Tibial nerve (tissue), 4 donors: Measurements from ENCODE around the gene RB1.

Experiments
- EP300 ChIP-seq, 2 donors: sonication (generic); formaldehyde crosslinking; IDR thresholded peaks; one replicate each; pipeline ENCODE4 v1.6.1; 2017; ENCODE audit warnings: antibody characterized with exemption in 2 of 2, mild to moderate bottlenecking in 1 of 2
- POLR2A ChIP-seq, 2 donors: fragments of 450-650 bp; IDR thresholded peaks; one replicate each; pipeline ENCODE4 v1.6.1; 2017; ENCODE audit warnings: antibody characterized with exemption in 2 of 2, mild to moderate bottlenecking in 2 of 2, moderate library complexity in 2 of 2
- TF ChIP-seq, protein P1 (sequence below), 5 experiments: fragments of 200-600 bp in 3 of 5; fragments of 450-650 bp in 2 of 5; sonication (generic) in 3 of 5; IDR thresholded peaks; one replicate each; pipeline ENCODE4 v1.5.1; 2016 to 2019; ENCODE audit warnings: antibody characterized with exemption in 5 of 5, mild to moderate bottlenecking in 3 of 5, moderate library complexity in 2 of 5

DNA sequence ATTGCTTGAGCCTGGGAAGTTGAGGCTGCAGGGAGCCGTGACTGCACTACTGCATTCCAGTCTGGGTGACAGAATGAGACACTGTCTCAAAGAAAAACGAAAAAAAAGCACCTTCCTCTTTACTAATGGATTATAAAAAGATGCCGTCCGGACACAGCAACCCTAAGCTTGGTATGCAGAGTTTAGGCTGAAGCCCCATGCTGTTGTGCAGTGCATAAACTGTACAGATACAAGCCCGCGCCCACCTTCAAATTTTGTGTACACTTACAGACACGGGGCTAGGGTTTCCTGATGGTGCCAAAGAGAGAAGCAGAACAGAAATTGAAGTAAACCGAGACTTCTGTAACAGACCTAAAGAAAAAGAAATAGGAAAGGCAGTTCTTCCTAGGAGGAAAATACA lies 100.4 kb downstream of the RB1 start:
- TF ChIP-seq, protein P1, sequence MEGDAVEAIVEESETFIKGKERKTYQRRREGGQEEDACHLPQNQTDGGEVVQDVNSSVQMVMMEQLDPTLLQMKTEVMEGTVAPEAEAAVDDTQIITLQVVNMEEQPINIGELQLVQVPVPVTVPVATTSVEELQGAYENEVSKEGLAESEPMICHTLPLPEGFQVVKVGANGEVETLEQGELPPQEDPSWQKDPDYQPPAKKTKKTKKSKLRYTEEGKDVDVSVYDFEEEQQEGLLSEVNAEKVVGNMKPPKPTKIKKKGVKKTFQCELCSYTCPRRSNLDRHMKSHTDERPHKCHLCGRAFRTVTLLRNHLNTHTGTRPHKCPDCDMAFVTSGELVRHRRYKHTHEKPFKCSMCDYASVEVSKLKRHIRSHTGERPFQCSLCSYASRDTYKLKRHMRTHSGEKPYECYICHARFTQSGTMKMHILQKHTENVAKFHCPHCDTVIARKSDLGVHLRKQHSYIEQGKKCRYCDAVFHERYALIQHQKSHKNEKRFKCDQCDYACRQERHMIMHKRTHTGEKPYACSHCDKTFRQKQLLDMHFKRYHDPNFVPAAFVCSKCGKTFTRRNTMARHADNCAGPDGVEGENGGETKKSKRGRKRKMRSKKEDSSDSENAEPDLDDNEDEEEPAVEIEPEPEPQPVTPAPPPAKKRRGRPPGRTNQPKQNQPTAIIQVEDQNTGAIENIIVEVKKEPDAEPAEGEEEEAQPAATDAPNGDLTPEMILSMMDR (IDR thresholded peaks at IDR 0.05): no peak
- no peak for TF ChIP-seq POLR2A (IDR thresholded peaks at IDR 0.05)
- TF ChIP-seq EP300 (IDR thresholded peaks at IDR 0.05): no peak
